HG02623 (cell line): ENCODE results near the gene COX4I1.

Source experiments
- ATAC-seq: cut with Tn5 transposase; IDR thresholded peaks from one replicate; pipeline ENCODE4 v1.9.1; 2021; ENCODE audit warnings: moderate library complexity; ENCODE audit not compliant: unreplicated experiment

Gene COX4I1

GRCh38 chr16:85799497-85800320 lies at the start of gene COX4I1, which contains the start of gene EMC8:
Gene COX4I1, plus strand, starts transcription at chr16:85799695. Its CDS starts 1,511 bp downstream, at chr16:85801206.
Gene EMC8, minus strand, starts transcription at chr16:85799544. Its CDS starts 249 bp downstream, at chr16:85799295.
- ATAC-seq, result peak; percentile 84

DNA sequence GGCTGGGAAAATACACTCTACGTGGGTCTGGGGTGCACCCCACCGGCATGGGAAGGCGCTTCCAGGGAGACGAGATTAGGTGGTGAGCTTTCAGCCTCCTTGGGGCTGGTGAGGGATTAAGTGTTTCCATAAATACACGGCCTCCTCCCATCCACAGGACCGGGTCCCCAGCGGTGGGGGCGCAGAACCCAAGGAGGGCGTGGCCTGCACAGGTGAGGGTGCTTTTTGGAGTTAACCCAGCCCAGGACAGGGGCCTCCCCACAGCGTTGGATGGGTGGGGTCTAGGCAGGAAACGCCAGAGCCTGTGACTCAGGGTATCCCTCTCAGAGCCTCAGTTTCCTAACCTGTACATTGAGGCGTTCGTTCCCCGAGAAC lies 49.7 kb upstream of the COX4I1 start:
- ATAC-seq, result no peak

DNA sequence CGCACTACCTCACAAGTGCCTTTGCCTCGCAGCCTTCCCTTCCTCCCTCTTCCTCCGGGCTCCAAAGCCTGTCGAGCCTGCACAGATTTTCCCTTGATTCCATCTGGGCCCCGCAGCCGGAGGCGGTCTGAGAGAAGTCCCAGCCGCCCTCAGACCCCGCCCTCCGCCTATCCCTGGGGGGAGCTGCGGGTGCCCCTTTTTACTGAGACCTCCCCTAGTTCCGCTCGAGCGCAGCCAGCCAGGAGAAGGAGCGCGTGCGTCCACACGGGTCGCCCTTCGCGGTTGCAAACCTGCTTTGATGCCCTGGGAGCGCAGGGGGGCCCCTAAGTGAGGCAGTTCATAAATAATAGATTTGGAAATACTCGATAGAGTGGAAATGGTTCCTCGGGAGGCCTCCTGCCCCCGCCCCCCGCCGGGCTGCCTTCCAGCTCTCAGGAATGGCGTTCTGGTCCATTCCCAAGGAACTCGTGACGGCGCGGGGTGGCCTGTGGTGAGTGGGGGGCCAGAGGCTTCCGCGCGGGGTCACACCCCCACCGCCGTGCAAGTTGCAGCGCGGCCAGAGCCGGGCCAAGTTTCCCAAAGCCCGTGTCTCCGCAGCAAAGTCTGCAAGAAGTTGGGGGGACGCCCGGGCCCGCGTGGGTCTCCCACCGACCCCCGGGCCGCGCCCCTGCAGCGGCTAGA lies 49.2 kb upstream of the COX4I1 start:
- no peak for ATAC-seq

DNA sequence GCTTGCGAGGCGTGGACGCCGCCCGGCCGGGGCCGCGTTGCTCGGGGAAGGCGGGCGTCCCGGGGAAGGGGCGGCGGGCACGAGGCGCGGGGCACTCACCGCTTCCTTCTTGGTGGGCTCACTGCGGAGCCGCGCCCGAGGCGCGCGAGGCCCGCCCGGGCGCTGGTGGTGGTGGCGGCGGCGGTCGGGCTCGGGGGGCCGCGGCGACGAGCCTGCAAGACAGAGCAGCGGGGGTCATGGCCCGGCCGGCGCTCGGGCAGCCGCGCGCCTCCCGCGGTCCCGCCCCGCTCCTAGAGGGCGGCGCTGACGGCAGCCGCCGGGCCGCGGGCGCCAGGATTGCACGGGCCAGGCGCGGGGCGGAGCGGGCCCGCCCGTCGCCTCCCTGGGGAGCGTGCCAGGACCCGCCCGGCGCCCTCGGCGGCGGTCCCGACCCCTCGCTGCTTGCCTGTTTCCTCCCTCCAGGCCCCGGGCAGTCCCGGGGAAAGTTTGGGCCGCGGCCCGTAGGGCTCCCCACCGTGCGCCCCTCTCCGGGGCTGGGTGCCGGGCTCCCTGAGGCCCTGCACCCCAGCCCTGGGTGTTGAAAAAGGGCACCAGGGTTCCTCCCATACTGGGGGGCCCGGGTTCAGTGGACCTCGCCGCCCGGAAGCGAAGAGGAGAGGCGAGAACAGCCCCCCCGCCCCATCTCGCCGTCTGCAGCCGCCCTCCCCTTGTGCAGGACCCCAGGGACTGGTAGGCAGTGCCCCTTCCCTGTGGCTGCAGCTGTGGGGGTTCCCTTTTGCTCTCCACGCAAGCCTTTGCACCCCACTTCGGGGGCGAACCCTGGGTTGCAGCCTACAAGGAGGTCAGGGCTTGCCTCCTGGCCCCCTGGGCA lies 48.4 kb upstream of the COX4I1 start, which contains the start of gene C16orf74:
C16orf74 (minus strand) TSS at position 270 of the 871 bp plus-strand sequence. CDS start 15,879 bp downstream, outside the sequence.
- no peak for ATAC-seq

DNA sequence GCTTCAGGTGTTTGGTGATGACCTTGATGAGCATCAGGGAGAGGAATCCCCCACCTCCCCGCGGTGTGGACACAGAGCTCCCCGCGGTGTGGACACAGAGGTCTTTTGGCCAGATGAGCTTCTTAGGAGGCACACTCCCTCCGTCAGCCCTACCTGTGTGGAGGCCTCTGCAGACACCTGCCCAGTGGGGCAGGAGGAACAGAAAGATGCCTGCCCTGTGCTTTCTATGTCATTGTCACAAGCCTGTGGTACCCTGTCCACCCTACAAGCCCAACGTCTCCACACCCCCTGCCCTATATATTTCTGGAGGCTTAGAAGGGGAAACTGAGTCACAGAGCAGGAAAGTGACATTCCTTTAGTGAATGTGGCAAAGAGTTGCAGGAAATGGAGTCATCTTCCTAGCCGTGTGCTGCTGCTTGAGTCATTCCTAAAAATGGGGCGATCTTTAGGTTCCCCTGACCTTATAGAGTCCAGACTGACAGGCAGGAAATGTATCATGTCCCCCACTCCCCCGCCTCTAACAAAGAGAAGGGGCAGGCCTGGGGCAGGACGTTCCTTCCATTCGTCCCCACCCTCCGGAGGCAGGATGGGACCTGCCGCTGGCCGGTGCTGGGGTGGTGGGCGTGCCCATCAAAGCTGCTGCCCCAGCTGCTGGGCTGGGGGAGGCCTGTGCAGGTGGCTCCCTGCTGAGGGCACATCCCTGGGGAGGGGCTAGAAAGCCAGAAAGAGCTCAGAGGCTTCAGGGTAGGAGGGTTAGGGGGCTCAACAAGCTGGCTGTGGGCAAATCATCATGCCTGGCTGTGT lies 47.6 kb upstream of the COX4I1 start:
- ATAC-seq, result no peak

DNA sequence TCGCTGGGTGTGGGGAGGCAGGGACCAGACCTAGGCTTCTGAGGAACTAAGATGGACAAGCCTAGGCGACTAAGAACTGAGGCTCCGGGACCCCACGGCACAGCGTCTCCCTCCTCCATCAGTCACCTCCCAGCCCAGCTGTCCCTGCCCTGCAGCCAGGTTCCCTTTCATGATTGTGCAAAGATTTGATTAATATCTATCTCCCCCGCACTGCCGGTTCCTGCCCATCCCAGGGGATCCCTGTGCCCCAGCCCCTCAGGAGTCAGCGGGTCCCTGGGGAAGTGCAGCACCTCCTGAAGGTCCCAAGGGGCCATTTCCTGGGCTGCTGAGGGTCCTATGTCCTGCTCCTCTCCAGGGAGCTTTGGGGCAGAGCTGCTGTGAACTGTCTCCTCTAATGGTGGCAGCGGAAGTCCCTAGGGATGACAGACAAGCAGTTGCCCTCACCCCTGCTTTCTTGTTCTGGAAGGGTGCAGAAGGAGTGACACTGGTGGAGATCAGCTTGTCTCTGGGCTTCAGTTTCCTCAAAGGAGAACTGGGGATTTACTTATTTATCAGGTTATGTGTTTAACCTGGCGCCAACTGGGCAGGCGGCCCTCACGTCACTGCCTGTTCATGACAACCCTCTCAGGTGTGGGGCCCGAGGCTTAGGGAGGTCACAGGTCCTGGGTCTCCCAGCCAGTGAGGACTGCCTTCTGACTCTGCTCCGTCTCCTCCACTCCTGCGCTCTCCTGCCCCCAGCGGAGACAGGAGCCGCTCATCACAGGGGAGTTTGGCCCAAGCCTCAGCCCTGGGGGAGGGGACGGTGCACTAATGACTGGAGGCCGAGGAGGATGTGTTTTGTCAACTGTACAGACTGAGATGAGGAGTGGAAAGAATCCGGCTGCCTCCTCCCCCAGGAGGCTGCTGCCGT lies 46.7 kb upstream of the COX4I1 start:
- ATAC-seq, result no peak

DNA sequence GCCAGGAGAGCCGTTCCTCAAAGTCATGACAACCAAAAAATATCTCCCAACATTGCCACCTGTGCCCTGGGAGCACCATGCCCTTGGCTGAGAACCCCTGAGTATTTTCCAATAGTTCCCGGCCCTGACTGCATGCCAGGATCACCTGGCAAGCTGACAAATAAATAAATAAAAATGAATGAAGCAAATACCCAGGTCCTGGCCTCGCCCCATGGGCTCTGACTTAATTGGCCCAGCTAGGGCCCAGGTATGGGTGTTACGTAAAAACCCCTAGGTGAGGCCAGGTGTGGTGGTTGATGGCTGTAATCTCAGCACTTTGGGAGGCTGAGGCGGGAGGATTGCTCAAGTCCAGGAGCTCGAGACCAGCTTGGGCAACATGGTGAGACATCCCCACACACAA lies 45.9 kb upstream of the COX4I1 start:
- no peak for ATAC-seq

- ATAC-seq, result no peak
These were observed 45.5 kb upstream of the COX4I1 start for GRCh38 chr16:85753976-85754375.

GRCh38 chr16:85754413-85754812 lies 45.1 kb upstream of the COX4I1 start:
- ATAC-seq, result no peak

DNA sequence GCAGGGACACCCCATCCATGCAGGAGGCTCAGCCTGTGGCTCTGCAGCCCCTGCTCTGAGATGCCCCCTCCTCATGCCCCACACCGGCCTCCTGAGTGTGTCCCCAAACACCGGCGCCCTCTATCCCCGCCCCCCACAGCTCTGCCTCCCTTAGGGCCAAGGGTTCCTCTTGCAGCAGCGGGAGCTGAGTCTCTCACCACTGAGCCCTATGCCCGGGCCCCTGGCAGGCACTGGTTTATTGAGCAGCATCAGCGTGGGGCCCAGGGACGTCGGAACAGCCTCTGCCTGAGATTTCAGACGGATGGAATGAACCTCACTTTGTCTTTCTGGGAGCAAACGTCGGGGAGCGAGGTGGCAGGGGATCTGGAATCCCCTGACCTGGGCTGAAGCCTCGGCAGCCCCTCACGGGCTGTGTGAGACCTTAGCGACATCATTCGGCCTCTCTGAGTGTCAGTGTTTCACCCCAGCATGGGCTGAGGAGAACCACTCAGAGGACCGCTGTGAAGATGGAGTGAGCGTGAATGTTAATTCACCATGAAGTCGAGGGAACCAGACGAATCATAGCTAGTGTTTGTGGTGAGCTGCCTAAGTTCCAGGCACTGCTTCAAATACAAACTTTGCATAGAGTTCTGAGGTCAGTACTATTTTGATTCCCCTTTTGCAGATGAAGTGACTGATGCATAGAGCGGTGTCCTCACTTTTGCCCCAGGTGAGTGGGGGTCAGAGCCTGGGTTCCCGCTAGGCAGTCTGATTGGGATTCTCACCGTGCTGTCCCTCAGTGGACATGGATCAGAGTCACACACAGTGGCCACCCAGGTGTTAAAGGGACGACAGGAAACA lies 43.3 kb upstream of the COX4I1 start:
- peak; percentile 52 for ATAC-seq

DNA sequence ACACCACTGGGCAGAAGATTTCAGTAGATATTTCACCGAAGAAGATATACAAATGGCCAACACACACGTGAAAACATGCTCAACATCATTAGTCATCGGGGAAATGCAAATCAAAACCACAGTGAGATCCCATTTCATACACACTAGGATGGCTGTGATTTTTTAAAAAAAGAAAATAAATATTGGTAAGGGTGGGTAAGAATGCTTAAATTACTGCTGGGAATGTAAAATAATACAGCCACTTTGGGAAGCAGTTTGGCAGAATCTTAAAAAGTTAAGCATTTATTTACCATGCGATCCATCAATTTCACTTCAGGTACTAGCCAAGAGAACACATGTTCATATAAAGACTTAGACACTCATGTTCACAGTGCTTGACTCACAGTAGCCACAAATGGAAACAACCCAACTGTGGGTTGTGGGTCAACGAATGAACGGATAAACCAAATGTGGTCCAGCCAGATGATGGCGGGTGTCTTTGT lies 42.1 kb upstream of the COX4I1 start:
- ATAC-seq, result no peak

- no peak for ATAC-seq
These were observed 40.4 kb upstream of the COX4I1 start for GRCh38 chr16:85759136-85759535.

GRCh38 chr16:85759631-85760419 lies 39.7 kb upstream of the COX4I1 start:
- no peak for ATAC-seq

DNA sequence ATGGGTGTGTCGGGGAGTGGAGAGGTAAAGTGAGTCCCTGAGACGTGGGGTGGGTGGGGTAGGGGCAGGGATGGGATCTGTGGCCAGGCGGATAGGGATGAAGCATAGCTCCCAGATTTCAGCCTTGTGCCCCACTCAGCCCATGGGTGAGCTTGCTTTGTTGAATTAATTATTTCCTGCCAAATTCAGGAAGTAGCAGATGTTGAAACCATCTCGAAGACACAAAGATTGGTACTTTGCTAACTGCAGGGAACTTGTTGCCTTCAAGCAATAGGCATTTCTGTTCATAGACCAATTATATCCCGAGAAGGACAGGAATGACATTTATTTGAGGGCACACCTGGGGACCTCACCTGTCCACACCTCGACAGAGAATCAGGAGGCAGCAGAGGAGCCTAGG lies 37.6 kb upstream of the COX4I1 start:
- ATAC-seq, result no peak

DNA sequence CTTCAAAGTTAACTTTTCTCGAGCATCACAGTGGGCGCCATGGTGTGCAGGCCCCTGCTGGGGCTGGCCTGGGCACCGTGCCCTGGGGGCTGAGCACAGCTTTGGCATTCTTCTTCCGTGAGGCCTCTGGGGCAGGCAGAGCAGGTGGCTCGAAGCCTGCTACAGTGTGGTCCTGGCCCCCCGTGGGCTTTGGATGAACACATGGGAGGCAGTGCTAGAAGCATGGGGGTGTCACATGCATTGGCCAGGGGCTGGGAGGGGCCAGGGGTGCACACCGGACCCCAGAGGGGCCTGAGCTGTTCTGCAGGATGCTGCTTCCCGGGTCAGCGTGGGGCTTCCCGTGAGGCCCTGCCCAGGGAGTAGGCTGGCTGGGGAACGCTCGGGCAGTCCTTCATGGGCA lies 36.5 kb upstream of the COX4I1 start:
- ATAC-seq, result no peak

- ATAC-seq, result no peak
These were observed 35.9 kb upstream of the COX4I1 start for GRCh38 chr16:85763616-85764015.

GRCh38 chr16:85765211-85765610 lies 34.3 kb upstream of the COX4I1 start:
- no peak for ATAC-seq
